ENCODE results near the gene KCNQ1.

DNA sequence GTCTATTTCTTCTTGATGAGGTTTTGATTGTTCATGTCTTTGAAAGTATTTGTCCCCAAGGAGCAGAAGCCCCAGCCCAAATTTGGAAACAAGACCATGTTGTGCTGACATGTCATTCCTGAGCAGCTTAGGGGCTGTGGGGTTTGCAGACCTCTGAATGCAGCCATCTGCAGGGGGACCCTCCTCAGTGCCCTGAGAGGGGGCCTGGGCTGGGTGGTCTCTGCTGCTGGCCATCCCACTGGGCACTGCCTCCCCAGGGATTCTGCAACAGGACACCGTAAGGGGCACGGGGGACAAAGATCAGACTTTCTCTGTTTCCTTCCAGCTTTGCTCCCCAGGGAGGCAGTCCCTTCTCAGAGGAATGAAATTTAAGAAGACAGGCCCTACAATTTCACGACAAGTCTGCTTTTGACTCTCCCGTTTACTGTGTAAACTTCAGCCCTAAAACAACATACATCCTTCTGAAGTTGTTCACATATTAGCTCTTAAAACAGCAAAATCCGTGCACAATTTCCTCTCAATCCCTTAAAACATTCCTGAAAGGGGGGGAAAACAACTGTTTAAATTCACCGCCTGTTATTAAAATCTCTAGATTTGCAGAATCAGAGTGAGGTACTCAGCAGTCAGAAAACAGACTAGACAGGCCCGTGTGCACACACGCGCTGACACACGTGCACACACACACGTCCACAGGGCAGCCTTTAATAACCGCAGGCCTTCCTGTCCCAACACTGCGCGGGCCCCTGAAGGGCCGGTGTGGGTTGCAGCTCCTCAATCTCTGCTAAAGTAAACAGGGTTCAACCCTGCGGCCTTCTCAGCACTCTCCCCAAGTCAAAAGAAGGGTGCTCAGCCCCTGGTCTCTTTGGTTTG, 109.8 kb downstream of the KCNQ1 start:
- TF ChIP-seq, protein P1, sequence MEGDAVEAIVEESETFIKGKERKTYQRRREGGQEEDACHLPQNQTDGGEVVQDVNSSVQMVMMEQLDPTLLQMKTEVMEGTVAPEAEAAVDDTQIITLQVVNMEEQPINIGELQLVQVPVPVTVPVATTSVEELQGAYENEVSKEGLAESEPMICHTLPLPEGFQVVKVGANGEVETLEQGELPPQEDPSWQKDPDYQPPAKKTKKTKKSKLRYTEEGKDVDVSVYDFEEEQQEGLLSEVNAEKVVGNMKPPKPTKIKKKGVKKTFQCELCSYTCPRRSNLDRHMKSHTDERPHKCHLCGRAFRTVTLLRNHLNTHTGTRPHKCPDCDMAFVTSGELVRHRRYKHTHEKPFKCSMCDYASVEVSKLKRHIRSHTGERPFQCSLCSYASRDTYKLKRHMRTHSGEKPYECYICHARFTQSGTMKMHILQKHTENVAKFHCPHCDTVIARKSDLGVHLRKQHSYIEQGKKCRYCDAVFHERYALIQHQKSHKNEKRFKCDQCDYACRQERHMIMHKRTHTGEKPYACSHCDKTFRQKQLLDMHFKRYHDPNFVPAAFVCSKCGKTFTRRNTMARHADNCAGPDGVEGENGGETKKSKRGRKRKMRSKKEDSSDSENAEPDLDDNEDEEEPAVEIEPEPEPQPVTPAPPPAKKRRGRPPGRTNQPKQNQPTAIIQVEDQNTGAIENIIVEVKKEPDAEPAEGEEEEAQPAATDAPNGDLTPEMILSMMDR (conservative IDR thresholded peaks at IDR 0.05; ENCODE audit: low read length): no peak
- no peak for TF ChIP-seq EZH2phosphoT487 (IDR thresholded peaks at IDR 0.05; ENCODE audit: borderline replicate concordance)

Data from Loucy (cell line).